ENCODE results near the gene TFE3.

Gene TFE3

DNA sequence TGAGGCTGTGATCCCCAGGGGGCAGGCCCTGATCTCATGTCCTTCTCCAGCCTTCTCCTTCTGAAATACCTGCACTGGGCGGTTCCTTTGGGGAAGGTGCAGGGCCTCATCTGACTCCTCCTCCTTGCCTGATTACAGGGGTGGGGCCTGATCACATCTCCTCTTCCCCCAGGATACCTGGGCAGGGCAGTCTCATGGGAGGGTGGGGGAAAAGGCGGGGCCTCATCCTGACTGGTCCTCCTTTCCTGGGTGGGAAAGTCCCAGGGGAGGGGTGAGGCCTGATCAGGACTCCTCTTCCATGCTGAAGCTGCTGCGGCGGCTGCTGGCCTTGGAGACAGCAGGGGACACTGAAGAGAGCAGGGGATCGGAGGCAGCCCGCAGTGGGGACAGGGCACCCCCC, 13.3 kb downstream of the TFE3 start:
- Histone ChIP-seq H3K36me3 (ENCODE audit: control insufficient read depth, insufficient read depth, low read length) (no peaks in the 10 kb centered on the region), H3K4me3 (ENCODE audit: low read length) (no peak overlapping the region), H3K9ac (ENCODE audit: low read length) (no peak overlapping the region), H3K9me3 (ENCODE audit: control insufficient read depth, low read length) (no peaks in the 10 kb centered on the region), H3K27me3 (ENCODE audit: control insufficient read depth, insufficient read depth, low read length) (no peaks in the 10 kb centered on the region), H3K4me1 (ENCODE audit: control insufficient read depth, insufficient read depth, low read length) (no peaks in the 10 kb centered on the region)

DNA sequence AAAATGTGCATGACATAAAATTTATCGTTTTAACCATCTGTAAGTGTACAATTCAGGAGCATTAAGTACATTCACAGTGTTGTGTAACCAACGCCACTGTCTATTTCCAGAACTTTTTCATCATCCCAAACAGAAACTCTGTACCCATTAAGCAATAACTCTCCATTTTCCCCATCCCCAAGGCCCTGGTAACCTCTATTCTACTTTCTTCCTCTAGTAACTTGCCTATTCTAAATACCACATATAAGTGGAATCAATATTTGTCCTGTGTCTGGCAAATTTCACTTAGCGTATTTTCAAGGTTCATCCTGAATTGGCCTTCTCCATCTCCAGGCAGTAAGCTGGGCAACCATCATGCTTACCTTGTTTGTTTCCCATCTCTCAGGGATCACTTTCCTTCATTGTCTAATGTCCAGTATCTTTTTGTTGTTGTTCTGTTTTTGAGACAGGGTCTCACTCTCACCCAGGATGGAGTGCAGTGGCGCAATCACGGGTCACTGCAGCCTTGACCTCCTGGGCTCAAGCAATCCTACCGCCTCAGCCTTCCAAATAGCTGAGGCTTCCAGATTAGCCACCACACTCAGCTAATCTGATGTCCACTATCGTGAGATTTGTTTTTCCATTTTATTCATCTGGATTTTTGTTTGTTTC, 23.4 kb downstream of the TFE3 start:
- no peak overlapping the region for H3K4me3 ChIP-seq (ENCODE audit: low read length)
- H3K36me3 ChIP-seq (ENCODE audit: control insufficient read depth, insufficient read depth, low read length), result no peaks in the 10 kb centered on the region
- H3K9ac ChIP-seq (ENCODE audit: low read length), result no peak overlapping the region
- H3K27me3 ChIP-seq (ENCODE audit: control insufficient read depth, insufficient read depth, low read length), result no peaks in the 10 kb centered on the region
- H3K4me1 ChIP-seq (ENCODE audit: control insufficient read depth, insufficient read depth, low read length), result no peaks in the 10 kb centered on the region
- no peaks in the 10 kb centered on the region for H3K9me3 ChIP-seq (ENCODE audit: control insufficient read depth, low read length)

- H3K9me3 ChIP-seq (ENCODE audit: control insufficient read depth, low read length), result no peaks in the 10 kb centered on the region
- H3K9ac ChIP-seq (ENCODE audit: low read length), result no peak overlapping the region
- no peaks in the 10 kb centered on the region for H3K4me1 ChIP-seq (ENCODE audit: control insufficient read depth, insufficient read depth, low read length)
- no peaks in the 10 kb centered on the region for H3K36me3 ChIP-seq (ENCODE audit: control insufficient read depth, insufficient read depth, low read length)
- no peak overlapping the region for H3K4me3 ChIP-seq (ENCODE audit: low read length)
- no peaks in the 10 kb centered on the region for H3K27me3 ChIP-seq (ENCODE audit: control insufficient read depth, insufficient read depth, low read length)
Observed at GRCh38 chrX:49019050-49019449, 24.1 kb downstream of the TFE3 start.

DNA sequence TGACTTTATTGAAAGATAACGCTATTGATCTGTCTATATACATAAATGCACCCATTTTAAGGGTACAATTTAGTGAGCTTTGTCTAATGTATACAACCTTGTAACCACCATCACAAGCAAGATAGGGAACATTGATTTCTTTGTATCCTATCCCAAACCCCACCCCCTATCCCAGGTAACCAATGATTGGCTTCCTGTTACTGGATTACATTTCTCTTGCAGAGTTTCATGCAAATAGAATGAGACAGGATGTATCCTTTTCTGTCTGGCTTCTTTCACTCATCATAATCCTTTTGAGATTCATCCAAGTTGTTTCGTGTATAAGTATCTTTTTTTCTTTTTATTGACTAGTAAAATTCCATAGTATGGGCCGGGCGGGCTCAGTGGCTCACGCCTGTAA, 39.5 kb downstream of the TFE3 start:
- H3K27me3 ChIP-seq (ENCODE audit: control insufficient read depth, insufficient read depth, low read length), result no peaks in the 10 kb centered on the region
- H3K36me3 ChIP-seq (ENCODE audit: control insufficient read depth, insufficient read depth, low read length), result no peaks in the 10 kb centered on the region
- H3K4me1 ChIP-seq (ENCODE audit: control insufficient read depth, insufficient read depth, low read length), result no peaks in the 10 kb centered on the region
- no peak overlapping the region for H3K9ac ChIP-seq (ENCODE audit: low read length)
- H3K9me3 ChIP-seq (ENCODE audit: control insufficient read depth, low read length), result no peaks in the 10 kb centered on the region
- H3K4me3 ChIP-seq (ENCODE audit: low read length), result no peak overlapping the region

GRCh38 chrX:49002091-49002935, 40.8 kb downstream of the TFE3 start, which contains the start of gene GRIPAP1:
Gene GRIPAP1, minus strand, starts transcription at chrX:49002264. Its CDS starts 35 bp downstream, at chrX:49002229.
- Histone ChIP-seq H3K27me3 (ENCODE audit: control insufficient read depth, insufficient read depth, low read length) (no peaks in the 10 kb centered on the region), H3K9me3 (ENCODE audit: control insufficient read depth, low read length) (no peaks in the 10 kb centered on the region), H3K36me3 (ENCODE audit: control insufficient read depth, insufficient read depth, low read length) (no peaks in the 10 kb centered on the region), H3K4me1 (ENCODE audit: control insufficient read depth, insufficient read depth, low read length) (no peaks in the 10 kb centered on the region), H3K9ac (ENCODE audit: low read length) (peak within 1 kb of the TSS; percentile 73), H3K4me3 (ENCODE audit: low read length) (peak within 1 kb of the TSS; percentile 63)

GRCh38 chrX:49001521-49002090, 41.6 kb downstream of the TFE3 start:
- Histone ChIP-seq H3K4me3 (ENCODE audit: low read length) (peak overlapping the region; percentile 63), H3K9me3 (ENCODE audit: control insufficient read depth, low read length) (no peaks in the 10 kb centered on the region), H3K36me3 (ENCODE audit: control insufficient read depth, insufficient read depth, low read length) (no peaks in the 10 kb centered on the region), H3K9ac (ENCODE audit: low read length) (peak overlapping the region; percentile 73), H3K27me3 (ENCODE audit: control insufficient read depth, insufficient read depth, low read length) (no peaks in the 10 kb centered on the region), H3K4me1 (ENCODE audit: control insufficient read depth, insufficient read depth, low read length) (no peaks in the 10 kb centered on the region)

DNA sequence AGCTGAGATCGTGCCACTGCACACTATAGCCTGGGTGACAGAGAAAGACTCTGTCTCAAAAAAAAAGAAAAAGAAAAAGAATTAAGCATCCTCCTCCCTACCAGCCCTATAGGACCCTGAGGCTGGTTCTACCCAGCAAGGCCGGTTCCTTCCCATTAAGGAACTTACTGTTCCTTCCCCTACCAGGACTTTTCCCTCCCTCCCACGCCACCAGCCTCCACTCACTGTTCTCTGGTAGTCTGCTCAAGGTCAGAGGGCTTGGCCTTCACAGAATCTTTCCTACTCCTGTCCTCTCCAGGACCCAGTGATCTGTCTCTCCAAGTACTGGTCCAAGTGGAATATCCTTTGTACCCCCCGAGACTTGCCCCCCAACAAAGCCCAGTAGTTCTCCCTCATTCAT, 42.5 kb downstream of the TFE3 start:
- Histone ChIP-seq H3K4me1 (ENCODE audit: control insufficient read depth, insufficient read depth, low read length) (no peaks in the 10 kb centered on the region), H3K36me3 (ENCODE audit: control insufficient read depth, insufficient read depth, low read length) (no peaks in the 10 kb centered on the region), H3K9me3 (ENCODE audit: control insufficient read depth, low read length) (no peaks in the 10 kb centered on the region), H3K4me3 (ENCODE audit: low read length) (no peak overlapping the region), H3K9ac (ENCODE audit: low read length) (no peak overlapping the region), H3K27me3 (ENCODE audit: control insufficient read depth, insufficient read depth, low read length) (no peaks in the 10 kb centered on the region)

GRCh38 chrX:48999030-48999429, 44.1 kb downstream of the TFE3 start:
- Histone ChIP-seq H3K4me1 (ENCODE audit: control insufficient read depth, insufficient read depth, low read length) (no peaks in the 10 kb centered on the region), H3K9me3 (ENCODE audit: control insufficient read depth, low read length) (no peaks in the 10 kb centered on the region), H3K36me3 (ENCODE audit: control insufficient read depth, insufficient read depth, low read length) (no peaks in the 10 kb centered on the region), H3K9ac (ENCODE audit: low read length) (no peak overlapping the region), H3K4me3 (ENCODE audit: low read length) (no peak overlapping the region), H3K27me3 (ENCODE audit: control insufficient read depth, insufficient read depth, low read length) (no peaks in the 10 kb centered on the region)

DNA sequence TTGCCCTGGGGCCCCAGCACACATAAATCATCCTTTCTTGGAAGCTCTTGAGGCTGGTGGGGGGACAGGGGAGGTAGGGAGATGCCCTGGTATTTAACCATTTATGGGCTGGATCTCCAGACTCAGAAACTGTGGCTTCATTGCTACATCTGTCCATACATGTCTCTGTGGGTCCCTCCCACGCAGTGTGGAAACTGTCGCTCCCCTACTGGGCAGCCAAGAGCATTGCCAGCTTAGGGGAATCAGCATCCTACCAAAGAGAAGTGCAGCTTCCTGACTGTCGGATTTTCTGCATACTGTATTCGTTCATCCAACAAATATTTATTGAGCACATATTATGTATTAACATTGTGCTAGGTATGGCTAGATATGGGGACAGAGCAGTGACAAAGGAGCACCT, 44.8 kb downstream of the TFE3 start:
- H3K9ac ChIP-seq (ENCODE audit: low read length), result no peak overlapping the region
- H3K9me3 ChIP-seq (ENCODE audit: control insufficient read depth, low read length), result no peaks in the 10 kb centered on the region
- no peaks in the 10 kb centered on the region for H3K27me3 ChIP-seq (ENCODE audit: control insufficient read depth, insufficient read depth, low read length)
- H3K4me3 ChIP-seq (ENCODE audit: low read length), result no peak overlapping the region
- H3K36me3 ChIP-seq (ENCODE audit: control insufficient read depth, insufficient read depth, low read length), result no peaks in the 10 kb centered on the region
- H3K4me1 ChIP-seq (ENCODE audit: control insufficient read depth, insufficient read depth, low read length), result no peaks in the 10 kb centered on the region

GRCh38 chrX:48997865-48998264, 45.3 kb downstream of the TFE3 start:
- Histone ChIP-seq H3K9ac (ENCODE audit: low read length) (no peak overlapping the region), H3K4me3 (ENCODE audit: low read length) (no peak overlapping the region), H3K9me3 (ENCODE audit: control insufficient read depth, low read length) (no peaks in the 10 kb centered on the region), H3K27me3 (ENCODE audit: control insufficient read depth, insufficient read depth, low read length) (no peaks in the 10 kb centered on the region), H3K4me1 (ENCODE audit: control insufficient read depth, insufficient read depth, low read length) (no peaks in the 10 kb centered on the region), H3K36me3 (ENCODE audit: control insufficient read depth, insufficient read depth, low read length) (no peaks in the 10 kb centered on the region)

DNA sequence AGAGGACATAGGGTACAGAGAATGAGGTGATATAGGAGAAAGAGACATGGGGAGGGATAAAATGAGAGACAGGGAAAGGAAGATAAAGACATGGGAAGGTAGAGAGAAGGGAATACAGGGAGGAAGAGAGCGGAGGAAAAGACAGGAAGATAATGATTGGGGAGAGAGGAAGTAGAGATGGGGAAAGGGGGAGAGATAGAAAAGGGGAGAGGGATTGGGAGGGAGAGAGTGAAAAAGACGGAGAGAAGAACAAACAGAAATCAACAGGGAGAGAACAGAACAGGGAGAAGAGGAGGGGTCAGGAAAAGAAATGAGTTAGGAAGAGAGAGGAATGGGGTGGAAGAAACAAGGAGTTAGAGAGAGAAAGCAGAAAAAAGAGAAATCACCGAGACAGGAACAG, 45.7 kb downstream of the TFE3 start:
- Histone ChIP-seq H3K9ac (ENCODE audit: low read length) (no peak overlapping the region), H3K27me3 (ENCODE audit: control insufficient read depth, insufficient read depth, low read length) (no peaks in the 10 kb centered on the region), H3K4me1 (ENCODE audit: control insufficient read depth, insufficient read depth, low read length) (no peaks in the 10 kb centered on the region), H3K36me3 (ENCODE audit: control insufficient read depth, insufficient read depth, low read length) (no peaks in the 10 kb centered on the region), H3K4me3 (ENCODE audit: low read length) (no peak overlapping the region), H3K9me3 (ENCODE audit: control insufficient read depth, low read length) (no peaks in the 10 kb centered on the region)

GRCh38 chrX:48996969-48997368, 46.2 kb downstream of the TFE3 start:
- no peaks in the 10 kb centered on the region for H3K27me3 ChIP-seq (ENCODE audit: control insufficient read depth, insufficient read depth, low read length)
- H3K9me3 ChIP-seq (ENCODE audit: control insufficient read depth, low read length), result no peaks in the 10 kb centered on the region
- H3K36me3 ChIP-seq (ENCODE audit: control insufficient read depth, insufficient read depth, low read length), result no peaks in the 10 kb centered on the region
- H3K9ac ChIP-seq (ENCODE audit: low read length), result no peak overlapping the region
- H3K4me3 ChIP-seq (ENCODE audit: low read length), result no peak overlapping the region
- H3K4me1 ChIP-seq (ENCODE audit: control insufficient read depth, insufficient read depth, low read length), result no peaks in the 10 kb centered on the region

All from mucosa of stomach (tissue), 1 donor.